K562 (cell line): Measurements from ENCODE around the gene SUGP1. TPM values are rescaled to one million over a fixed set of nuclear protein-coding genes. Genes with fewer than 3 reads are reported as not detected.

Experiments
- GTF2A2 ChIP-seq: IDR thresholded peaks from 2 replicates; pipeline ENCODE4 v1.6.1; 2016; ENCODE audit warnings: mild to moderate bottlenecking, missing genetic modification characterization, missing compliant biosample characterization
- MAZ ChIP-seq, 2 experiments: fragments of 450-650 bp in 1 of 2; sonication (generic) in 1 of 2; formaldehyde crosslinking; IDR thresholded peaks in 1 of 2; conservative IDR thresholded peaks in 1 of 2; 2 replicates each; pipeline versions ENCODE4 v1.4.0 to v1.5.0; 2020; ENCODE audit warnings: mild to moderate bottlenecking in 1 of 2, missing genetic modification reagents in 1 of 2
- NRF1 ChIP-seq, 2 experiments: fragments of 450-650 bp; IDR thresholded peaks in 1 of 2; conservative IDR thresholded peaks in 1 of 2; 2 replicates each; pipeline ENCODE4 v1.6.1; 2014; ENCODE audit warnings: mild to moderate bottlenecking in 2 of 2
- RAD51 ChIP-seq: fragments of 450-650 bp; IDR thresholded peaks from 2 replicates; pipeline ENCODE4 v1.7.1; 2016; ENCODE audit warnings: low read depth, mild to moderate bottlenecking, borderline replicate concordance
- SREBF1 ChIP-seq: fragments of 150-350 bp; IDR thresholded peaks from 2 replicates; pipeline ENCODE4 v1.6.1; 2014; ENCODE audit warnings: antibody characterized with exemption, low read depth, low read length, borderline replicate concordance
- TCF7L2 ChIP-seq: fragments of 150-350 bp; IDR thresholded peaks from 2 replicates; pipeline ENCODE4 v1.6.1; 2016; ENCODE audit warnings: low read depth, mild to moderate bottlenecking, low read length, moderate library complexity
- YBX1 ChIP-seq: fragments of 450-650 bp; IDR thresholded peaks from 2 replicates; pipeline ENCODE4 v1.7.1; 2016; ENCODE audit warnings: mild to moderate bottlenecking
- ZNF263 ChIP-seq: sonication (generic); formaldehyde crosslinking; IDR thresholded peaks from 2 replicates; pipeline ENCODE4 v1.8.0; 2022; ENCODE audit warnings: mild to moderate bottlenecking, missing genetic modification reagents, borderline replicate concordance
- ZNF586 ChIP-seq: fragments of 450-650 bp; formaldehyde crosslinking; conservative IDR thresholded peaks from 2 replicates; pipeline ENCODE4 v1.4.0; 2020; ENCODE audit warnings: mild to moderate bottlenecking, moderate library complexity
- polyA plus RNA-seq, 8 experiments: library from polyadenylated mRNA; depleted of rRNA in 4 of 8; stranded (reverse) in 5 of 8; unstranded in 3 of 8; fragments of >200 nt; fragmentation: Nextera tagmentation in 2 of 8; fragmentation: Illumina TruSeq in 1 of 8; extraction: Ambion mirVana in 2 of 8; extraction: Trizol in 1 of 8; gene quantifications; 2 replicates each; pipeline versions ENCODE4 v1.2.1 to v1.2.3, GENCODE V29; 2011 to 2014; ENCODE audit warnings: inconsistent platforms in 1 of 8, missing spikeins in 1 of 8
- total RNA-seq, 7 experiments: library from RNA; depleted of rRNA in 6 of 7; stranded (reverse); fragments of >200 nt in 6 of 7; fragmentation: Illumina TruSeq in 2 of 7; extraction: Trizol in 2 of 7; gene quantifications; 2 replicates each; pipeline versions ENCODE4 v1.2.1 to v1.2.3, GENCODE V29; 2011 to 2021; ENCODE audit warnings: low replicate concordance in 1 of 7
- TF ChIP-seq, protein P1 (sequence below), 3 experiments: fragments of 200-800 bp in 1 of 3; fragments of 250-450 bp in 1 of 3; fragments of 450-650 bp in 1 of 3; sonication (Bioruptor Pico) in 1 of 3; sonication (Bioruptor generic) in 1 of 3; formaldehyde crosslinking in 1 of 3; IDR thresholded peaks; 2 replicates each; pipeline versions ENCODE4 v1.6.1 to v1.8.0; 2016 to 2022; ENCODE audit warnings: mild to moderate bottlenecking in 2 of 3, missing genetic modification characterization in 2 of 3, missing compliant biosample characterization in 1 of 3, moderate library complexity in 1 of 3
- TF ChIP-seq, protein P2 (sequence below): fragments of 450-650 bp; IDR thresholded peaks from 2 replicates; pipeline ENCODE4 v1.7.1; 2018; ENCODE audit warnings: mild to moderate bottlenecking, low read depth; ENCODE audit not compliant: partially characterized antibody
- TF ChIP-seq, protein P3 (sequence below): fragments of 450-650 bp; IDR thresholded peaks from 2 replicates; pipeline ENCODE4 v1.6.1; 2018; ENCODE audit warnings: mild to moderate bottlenecking, low read depth; ENCODE audit not compliant: partially characterized antibody
- TF ChIP-seq, protein P4 (sequence below): sonication (generic); formaldehyde crosslinking; IDR thresholded peaks from 2 replicates; pipeline ENCODE4 v1.8.0; 2022; ENCODE audit warnings: missing genetic modification reagents, mild to moderate bottlenecking, moderate library complexity, borderline replicate concordance
- TF ChIP-seq, protein P5 (sequence below): IDR thresholded peaks from 2 replicates; pipeline ENCODE4 v1.6.1; 2016; ENCODE audit warnings: missing genetic modification characterization, missing compliant biosample characterization

The SUGP1 gene
- total and polyA plus RNA-seq, 9 of the 15 experiments (the other 6 are each of a cell fraction or from before 2014, with no cell fraction given), result 1.0 to 53.3 (median 32.4) TPM

DNA sequence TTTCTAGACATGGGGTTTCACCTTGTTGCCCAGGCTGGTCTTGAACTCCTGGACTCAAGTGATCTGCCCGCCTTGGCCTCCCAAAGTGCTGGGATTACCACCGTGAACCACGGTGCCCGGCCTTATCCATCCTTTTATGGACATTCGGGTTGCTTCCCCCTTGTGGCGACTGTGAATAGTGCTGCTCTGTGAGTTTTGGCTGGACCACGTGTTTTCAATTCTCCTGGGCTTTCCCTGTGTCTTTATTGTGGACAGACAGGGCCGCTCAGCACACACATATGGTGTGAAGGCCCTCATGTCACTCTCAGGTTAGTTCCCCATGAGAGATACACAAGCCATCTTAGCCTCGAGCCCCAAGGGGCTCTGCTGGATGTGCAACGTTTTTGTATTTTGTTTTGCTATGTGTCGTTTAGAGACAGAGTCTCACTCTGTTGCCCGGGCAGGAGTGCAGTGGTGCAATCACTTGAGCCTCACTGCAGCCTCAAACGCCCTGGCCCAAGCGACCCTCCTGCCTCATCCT, 40.8 kb upstream of the SUGP1 start (continued):
- TF ChIP-seq, protein P1, sequence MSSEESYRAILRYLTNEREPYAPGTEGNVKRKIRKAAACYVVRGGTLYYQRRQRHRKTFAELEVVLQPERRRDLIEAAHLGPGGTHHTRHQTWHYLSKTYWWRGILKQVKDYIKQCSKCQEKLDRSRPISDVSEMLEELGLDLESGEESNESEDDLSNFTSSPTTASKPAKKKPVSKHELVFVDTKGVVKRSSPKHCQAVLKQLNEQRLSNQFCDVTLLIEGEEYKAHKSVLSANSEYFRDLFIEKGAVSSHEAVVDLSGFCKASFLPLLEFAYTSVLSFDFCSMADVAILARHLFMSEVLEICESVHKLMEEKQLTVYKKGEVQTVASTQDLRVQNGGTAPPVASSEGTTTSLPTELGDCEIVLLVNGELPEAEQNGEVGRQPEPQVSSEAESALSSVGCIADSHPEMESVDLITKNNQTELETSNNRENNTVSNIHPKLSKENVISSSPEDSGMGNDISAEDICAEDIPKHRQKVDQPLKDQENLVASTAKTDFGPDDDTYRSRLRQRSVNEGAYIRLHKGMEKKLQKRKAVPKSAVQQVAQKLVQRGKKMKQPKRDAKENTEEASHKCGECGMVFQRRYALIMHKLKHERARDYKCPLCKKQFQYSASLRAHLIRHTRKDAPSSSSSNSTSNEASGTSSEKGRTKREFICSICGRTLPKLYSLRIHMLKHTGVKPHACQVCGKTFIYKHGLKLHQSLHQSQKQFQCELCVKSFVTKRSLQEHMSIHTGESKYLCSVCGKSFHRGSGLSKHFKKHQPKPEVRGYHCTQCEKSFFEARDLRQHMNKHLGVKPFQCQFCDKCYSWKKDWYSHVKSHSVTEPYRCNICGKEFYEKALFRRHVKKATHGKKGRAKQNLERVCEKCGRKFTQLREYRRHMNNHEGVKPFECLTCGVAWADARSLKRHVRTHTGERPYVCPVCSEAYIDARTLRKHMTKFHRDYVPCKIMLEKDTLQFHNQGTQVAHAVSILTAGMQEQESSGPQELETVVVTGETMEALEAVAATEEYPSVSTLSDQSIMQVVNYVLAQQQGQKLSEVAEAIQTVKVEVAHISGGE (CRISPR knock-in tag; IDR thresholded peaks at IDR 0.05), result no peak
- no peak for TF ChIP-seq GTF2A2
- TF ChIP-seq ZNF263 (CRISPR knock-in tag), result no peak
- TF ChIP-seq, protein P2, sequence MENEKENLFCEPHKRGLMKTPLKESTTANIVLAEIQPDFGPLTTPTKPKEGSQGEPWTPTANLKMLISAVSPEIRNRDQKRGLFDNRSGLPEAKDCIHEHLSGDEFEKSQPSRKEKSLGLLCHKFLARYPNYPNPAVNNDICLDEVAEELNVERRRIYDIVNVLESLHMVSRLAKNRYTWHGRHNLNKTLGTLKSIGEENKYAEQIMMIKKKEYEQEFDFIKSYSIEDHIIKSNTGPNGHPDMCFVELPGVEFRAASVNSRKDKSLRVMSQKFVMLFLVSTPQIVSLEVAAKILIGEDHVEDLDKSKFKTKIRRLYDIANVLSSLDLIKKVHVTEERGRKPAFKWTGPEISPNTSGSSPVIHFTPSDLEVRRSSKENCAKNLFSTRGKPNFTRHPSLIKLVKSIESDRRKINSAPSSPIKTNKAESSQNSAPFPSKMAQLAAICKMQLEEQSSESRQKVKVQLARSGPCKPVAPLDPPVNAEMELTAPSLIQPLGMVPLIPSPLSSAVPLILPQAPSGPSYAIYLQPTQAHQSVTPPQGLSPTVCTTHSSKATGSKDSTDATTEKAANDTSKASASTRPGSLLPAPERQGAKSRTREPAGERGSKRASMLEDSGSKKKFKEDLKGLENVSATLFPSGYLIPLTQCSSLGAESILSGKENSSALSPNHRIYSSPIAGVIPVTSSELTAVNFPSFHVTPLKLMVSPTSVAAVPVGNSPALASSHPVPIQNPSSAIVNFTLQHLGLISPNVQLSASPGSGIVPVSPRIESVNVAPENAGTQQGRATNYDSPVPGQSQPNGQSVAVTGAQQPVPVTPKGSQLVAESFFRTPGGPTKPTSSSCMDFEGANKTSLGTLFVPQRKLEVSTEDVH, result peak; percentile 20
- TF ChIP-seq MAZ (CRISPR knock-in tag; conservative IDR thresholded peaks at IDR 0.05 in 1 of 2, IDR thresholded peaks at IDR 0.05 in 1 of 2), result 0 out of 4 replicates have a peak, but pooled peaks of 1 of the 2 experiments have one; percentile 22
- no peak for TF ChIP-seq SREBF1
- TF ChIP-seq, protein P3, sequence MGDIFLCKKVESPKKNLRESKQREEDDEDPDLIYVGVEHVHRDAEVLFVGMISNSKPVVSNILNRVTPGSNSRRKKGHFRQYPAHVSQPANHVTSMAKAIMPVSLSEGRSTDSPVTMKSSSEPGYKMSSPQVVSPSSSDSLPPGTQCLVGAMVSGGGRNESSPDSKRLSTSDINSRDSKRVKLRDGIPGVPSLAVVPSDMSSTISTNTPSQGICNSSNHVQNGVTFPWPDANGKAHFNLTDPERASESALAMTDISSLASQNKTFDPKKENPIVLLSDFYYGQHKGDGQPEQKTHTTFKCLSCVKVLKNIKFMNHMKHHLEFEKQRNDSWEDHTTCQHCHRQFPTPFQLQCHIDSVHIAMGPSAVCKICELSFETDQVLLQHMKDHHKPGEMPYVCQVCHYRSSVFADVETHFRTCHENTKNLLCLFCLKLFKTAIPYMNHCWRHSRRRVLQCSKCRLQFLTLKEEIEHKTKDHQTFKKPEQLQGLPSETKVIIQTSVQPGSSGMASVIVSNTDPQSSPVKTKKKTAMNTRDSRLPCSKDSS, result no peak
- no peak for TF ChIP-seq YBX1
- no peak for TF ChIP-seq TCF7L2
- peak; percentile 74; the same call in 1 of the 2 replicates for TF ChIP-seq RAD51
- no peak for TF ChIP-seq NRF1 (conservative IDR thresholded peaks at IDR 0.05 in 1 of 2, IDR thresholded peaks at IDR 0.05 in 1 of 2)
- TF ChIP-seq, protein P4, sequence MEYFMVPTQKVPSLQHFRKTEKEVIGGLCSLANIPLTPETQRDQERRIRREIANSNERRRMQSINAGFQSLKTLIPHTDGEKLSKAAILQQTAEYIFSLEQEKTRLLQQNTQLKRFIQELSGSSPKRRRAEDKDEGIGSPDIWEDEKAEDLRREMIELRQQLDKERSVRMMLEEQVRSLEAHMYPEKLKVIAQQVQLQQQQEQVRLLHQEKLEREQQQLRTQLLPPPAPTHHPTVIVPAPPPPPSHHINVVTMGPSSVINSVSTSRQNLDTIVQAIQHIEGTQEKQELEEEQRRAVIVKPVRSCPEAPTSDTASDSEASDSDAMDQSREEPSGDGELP (CRISPR knock-in tag), result peak; percentile 49; the same call in 1 of the 2 replicates
- no peak for TF ChIP-seq ZNF586 (CRISPR knock-in tag)
- TF ChIP-seq, protein P5, sequence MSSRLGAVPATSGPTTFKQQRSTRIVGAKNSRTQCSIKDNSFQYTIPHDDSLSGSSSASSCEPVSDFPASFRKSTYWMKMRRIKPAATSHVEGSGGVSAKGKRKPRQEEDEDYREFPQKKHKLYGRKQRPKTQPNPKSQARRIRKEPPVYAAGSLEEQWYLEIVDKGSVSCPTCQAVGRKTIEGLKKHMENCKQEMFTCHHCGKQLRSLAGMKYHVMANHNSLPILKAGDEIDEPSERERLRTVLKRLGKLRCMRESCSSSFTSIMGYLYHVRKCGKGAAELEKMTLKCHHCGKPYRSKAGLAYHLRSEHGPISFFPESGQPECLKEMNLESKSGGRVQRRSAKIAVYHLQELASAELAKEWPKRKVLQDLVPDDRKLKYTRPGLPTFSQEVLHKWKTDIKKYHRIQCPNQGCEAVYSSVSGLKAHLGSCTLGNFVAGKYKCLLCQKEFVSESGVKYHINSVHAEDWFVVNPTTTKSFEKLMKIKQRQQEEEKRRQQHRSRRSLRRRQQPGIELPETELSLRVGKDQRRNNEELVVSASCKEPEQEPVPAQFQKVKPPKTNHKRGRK, result no peak
